Measurements from ENCODE around the gene ULK4.

- TF ChIP-seq EZH2phosphoT487 (IDR thresholded peaks at IDR 0.05; ENCODE audit: low read depth), result no peak
- TF ChIP-seq CTCF (IDR thresholded peaks at IDR 0.05; ENCODE audit: low read depth, low read length), result no peak
Measured at GRCh38 chr3:41198046-41198445, 763.9 kb downstream of the ULK4 start.

Data from OCI-LY3 (cell line).